ENCODE data around the gene FILIP1.

FILIP1 gene

GRCh38 chr6:75494290-75494689 is 690 bp upstream of the FILIP1 start:
- H3K4me3 ChIP-seq (ENCODE audit: low read depth, low read length) = no peak overlapping the region
- TF ChIP-seq CTCF (IDR thresholded peaks at IDR 0.05; ENCODE audit: low read depth, low read length) = no peak

- H3K4me3 ChIP-seq (ENCODE audit: low read depth, low read length) = no peak overlapping the region
- TF ChIP-seq CTCF (IDR thresholded peaks at IDR 0.05; ENCODE audit: low read depth, low read length) = no peak
These were observed 1.0 kb downstream of the FILIP1 start for GRCh38 chr6:75492386-75493153.

GRCh38 chr6:75491291-75491690 is 2.3 kb downstream of the FILIP1 start:
- TF ChIP-seq CTCF (IDR thresholded peaks at IDR 0.05; ENCODE audit: low read depth, low read length) = no peak
- no peak overlapping the region for H3K4me3 ChIP-seq (ENCODE audit: low read depth, low read length)

- no peak overlapping the region for H3K4me3 ChIP-seq (ENCODE audit: low read depth, low read length)
- TF ChIP-seq CTCF (IDR thresholded peaks at IDR 0.05; ENCODE audit: low read depth, low read length) = no peak
These were observed 2.9 kb downstream of the FILIP1 start for GRCh38 chr6:75490706-75491105.

GRCh38 chr6:75489025-75489424 is 4.6 kb downstream of the FILIP1 start:
- no peak overlapping the region for H3K4me3 ChIP-seq (ENCODE audit: low read depth, low read length)
- TF ChIP-seq CTCF (IDR thresholded peaks at IDR 0.05; ENCODE audit: low read depth, low read length) = no peak

GRCh38 chr6:75488033-75488432 is 5.6 kb downstream of the FILIP1 start:
- H3K4me3 ChIP-seq (ENCODE audit: low read depth, low read length) = no peak overlapping the region
- no peak for TF ChIP-seq CTCF (IDR thresholded peaks at IDR 0.05; ENCODE audit: low read depth, low read length)

- H3K4me3 ChIP-seq (ENCODE audit: low read depth, low read length) = no peak overlapping the region
- no peak for TF ChIP-seq CTCF (IDR thresholded peaks at IDR 0.05; ENCODE audit: low read depth, low read length)
These were observed 6.6 kb downstream of the FILIP1 start for GRCh38 chr6:75486850-75487518.
